Neuronal stem cell (in vitro differentiated cells): ENCODE results near the gene ZNF274.

ENCODE experiments used
- DNase-seq: peaks from one replicate; pipeline ENCODE4 v3.0.0-alpha.2; 2013; ENCODE audit warnings: low spot score
- H2AFZ ChIP-seq: one replicate; pipeline ENCODE4 v1.6.1; 2013; ENCODE audit warnings: mild to moderate bottlenecking, low read length, inconsistent platforms
- H2AK5ac ChIP-seq: 2 replicates; pipeline ENCODE4 v1.6.1; 2013; ENCODE audit warnings: low read depth, mild to moderate bottlenecking, inconsistent platforms, low read length, moderate library complexity, mixed read lengths
- H2BK120ac ChIP-seq: 2 replicates; pipeline ENCODE4 v1.6.1; 2013; ENCODE audit warnings: low read depth, mild to moderate bottlenecking, inconsistent platforms, low read length, moderate library complexity, mixed read lengths
- H2BK12ac ChIP-seq: one replicate; pipeline ENCODE4 v1.6.1; 2013; ENCODE audit warnings: low read length, inconsistent platforms
- H2BK15ac ChIP-seq: 2 replicates; pipeline ENCODE4 v1.6.1; 2013; ENCODE audit warnings: mild to moderate bottlenecking, low read length, inconsistent platforms, mixed read lengths
- H2BK5ac ChIP-seq: one replicate; pipeline ENCODE4 v1.6.1; 2013; ENCODE audit warnings: inconsistent platforms, mild to moderate bottlenecking, low read length, moderate library complexity
- H3K14ac ChIP-seq: one replicate; pipeline ENCODE4 v1.6.1; 2013; ENCODE audit warnings: low read length, inconsistent platforms
- H3K18ac ChIP-seq: 2 replicates; pipeline ENCODE4 v1.6.1; 2013; ENCODE audit warnings: low read length, inconsistent platforms
- H3K23ac ChIP-seq: 2 replicates; pipeline ENCODE4 v1.6.1; 2013; ENCODE audit warnings: low read depth, mild to moderate bottlenecking, mixed read lengths, low read length, inconsistent platforms; ENCODE audit not compliant: poor library complexity
- H3K27ac ChIP-seq: replicated peaks from 3 replicates; pipeline ENCODE4 v1.5.1; 2013; ENCODE audit warnings: low read length, inconsistent platforms
- H3K27me3 ChIP-seq, 3 experiments: 2 replicates each; pipeline ENCODE4 v1.6.1; 2013; ENCODE audit warnings: low read length in 3 of 3, mild to moderate bottlenecking in 2 of 3, inconsistent platforms in 1 of 3, low read depth in 1 of 3, mixed read lengths in 1 of 3, moderate library complexity in 1 of 3; ENCODE audit not compliant: control insufficient read depth in 3 of 3, insufficient read depth in 3 of 3
- H3K36me3 ChIP-seq, 2 donors: replicated peaks in 1 of 2; 2 replicates each; pipeline ENCODE4 v1.6.1; 2013; ENCODE audit warnings: low read length in 2 of 2; ENCODE audit not compliant: control insufficient read depth in 2 of 2, insufficient read depth in 2 of 2
- H3K4ac ChIP-seq: 2 replicates; pipeline ENCODE4 v1.6.1; 2013; ENCODE audit warnings: inconsistent platforms, mild to moderate bottlenecking, low read length, moderate library complexity
- H3K4me1 ChIP-seq, 2 donors: 1 replicate in 1 of 2; 2 replicates in 1 of 2; pipeline ENCODE4 v1.6.1; 2013; ENCODE audit warnings: low read length in 2 of 2, low read depth in 1 of 2; ENCODE audit not compliant: control insufficient read depth in 2 of 2, insufficient read depth in 1 of 2
- H3K4me2 ChIP-seq: one replicate; pipeline ENCODE4 v1.6.1; 2013; ENCODE audit warnings: mild to moderate bottlenecking, low read length, inconsistent platforms; ENCODE audit not compliant: insufficient read depth, poor library complexity, severe bottlenecking
- H3K4me3 ChIP-seq, 2 donors: 2 replicates each; pipeline ENCODE4 v1.5.1; 2013; ENCODE audit warnings: low read length in 2 of 2, mild to moderate bottlenecking in 2 of 2, inconsistent platforms in 1 of 2, moderate library complexity in 1 of 2
- H3K79me1 ChIP-seq: one replicate; pipeline ENCODE4 v1.6.1; 2013; ENCODE audit warnings: low read depth, mild to moderate bottlenecking, inconsistent platforms, low read length, moderate library complexity
- H3K9ac ChIP-seq: one replicate; pipeline ENCODE4 v1.6.1; 2013; ENCODE audit warnings: mild to moderate bottlenecking, low read depth, low read length, inconsistent platforms; ENCODE audit not compliant: poor library complexity
- H3K9me3 ChIP-seq, 2 donors: replicated peaks in 1 of 2; 2 replicates each; pipeline versions ENCODE3 to v1.6.1; 2013; ENCODE audit warnings: low read length in 2 of 2, mild to moderate bottlenecking in 2 of 2, inconsistent platforms in 1 of 2, low read depth in 1 of 2, mixed read lengths in 1 of 2, moderate library complexity in 1 of 2; ENCODE audit not compliant: control insufficient read depth in 2 of 2, insufficient read depth in 1 of 2
- H4K8ac ChIP-seq: one replicate; pipeline ENCODE4 v1.6.1; 2013; ENCODE audit warnings: low read depth, mild to moderate bottlenecking, inconsistent platforms, low read length, moderate library complexity
- H4K91ac ChIP-seq: one replicate; pipeline ENCODE4 v1.6.1; 2013; ENCODE audit warnings: low read length, low read depth, mild to moderate bottlenecking, inconsistent platforms; ENCODE audit not compliant: poor library complexity
- WGBS, 2 donors: extraction: QIAGEN DNeasy Blood & Tissue Kit; methylation state at CpG; one replicate each; pipeline ENCODE4 v1.1.7; 2013; ENCODE audit warnings: missing lambda C conversion rate in 2 of 2, mixed read lengths in 1 of 2; ENCODE audit not compliant: insufficient read length in 2 of 2, insufficient replicate concordance in 1 of 2; ENCODE audit errors: extremely low coverage in 2 of 2; 5-methylcytosine and 5-hydroxymethylcytosine counted together

The ZNF274 gene

DNA sequence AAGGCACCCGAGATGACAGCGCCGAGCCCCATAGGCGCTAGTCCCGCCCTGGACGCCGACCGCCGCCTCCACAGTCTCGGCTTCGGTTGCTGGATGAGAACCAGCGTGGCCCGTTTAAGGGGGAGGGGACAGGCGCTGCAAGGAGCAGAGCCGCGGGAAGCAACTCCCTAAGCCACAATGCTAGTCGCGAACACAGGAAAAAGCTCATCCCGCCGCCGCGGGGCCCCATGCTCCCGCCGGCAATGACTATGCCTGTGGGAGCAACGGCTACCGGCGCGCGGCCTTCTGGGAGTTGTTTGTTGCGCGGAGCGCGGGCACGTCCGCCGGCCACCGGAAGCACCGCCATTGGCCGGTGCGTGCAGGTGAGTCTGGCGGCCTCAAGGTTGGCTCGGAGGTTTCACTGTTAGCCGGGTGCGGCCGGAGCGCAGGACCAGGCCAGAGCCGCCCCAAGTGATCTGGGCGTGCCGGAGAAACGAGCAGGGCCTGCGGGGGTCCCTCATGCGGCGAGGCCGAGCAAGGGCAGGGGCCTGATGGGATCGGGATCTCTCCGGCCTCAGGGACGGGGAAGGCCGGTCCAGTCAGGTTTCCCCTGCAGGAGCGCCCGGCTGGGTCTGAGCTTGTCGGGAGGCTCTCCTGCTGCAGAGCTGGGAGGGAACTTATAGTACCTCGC lies 45.9 kb downstream of the ZNF274 start, which contains the start of gene ZNF544:
ZNF544 (plus strand) TSS at position 330 of the 670 bp plus-strand sequence. CDS start 15,110 bp downstream, outside the sequence.
- H2BK5ac ChIP-seq: peak within 1 kb of the TSS; percentile 95
- peak within 1 kb of the TSS; percentile 96 for H2AK5ac ChIP-seq

DNA sequence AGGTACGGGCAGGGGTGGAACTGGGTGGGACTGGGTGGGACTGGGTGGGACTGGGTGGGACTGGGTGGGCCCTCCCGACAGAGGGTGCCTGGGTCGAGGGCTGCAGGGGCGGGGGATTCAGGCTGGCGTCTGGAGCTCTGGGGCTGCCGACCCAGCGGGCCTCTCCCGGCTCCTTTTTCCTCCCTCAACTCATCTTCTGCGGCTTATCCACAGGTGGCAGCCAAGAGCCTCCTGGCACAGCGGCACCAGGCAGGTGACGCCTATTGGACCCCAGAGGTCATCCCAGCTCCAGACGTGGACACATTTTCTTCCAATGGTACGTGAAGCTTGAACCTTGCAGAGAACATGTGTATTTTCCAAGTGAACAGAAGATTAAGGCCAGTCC lies 46.4 kb downstream of the ZNF274 start:
- no peak overlapping the region for H2BK5ac ChIP-seq
- DNase-seq: no peak
- H3K18ac ChIP-seq: peak overlapping the region; percentile 93
- H3K4me1 ChIP-seq: peaks cover 0 to 9% of the 10 kb centered on the region in 2 donors
- no peak overlapping the region for H3K14ac ChIP-seq
- peak overlapping the region; percentile 97 for H2AFZ ChIP-seq
- no peak overlapping the region for H2BK15ac ChIP-seq
- no peak overlapping the region for H4K8ac ChIP-seq
- H3K27ac ChIP-seq: no peak overlapping the region
- H3K9me3 ChIP-seq: peaks cover 10 to 73% of the 10 kb centered on the region in 2 donors
- H3K4ac ChIP-seq: no peak overlapping the region
- H3K23ac ChIP-seq: no peak overlapping the region
- H3K9ac ChIP-seq: peak overlapping the region; percentile 92
- peak overlapping the region; percentile 85 for H3K4me2 ChIP-seq
- peaks cover 29 to 46% of the 10 kb centered on the region in 2 donors for H3K36me3 ChIP-seq
- H3K4me3 ChIP-seq: peak overlapping the region; percentile 73 to 95
- H2BK12ac ChIP-seq: no peak overlapping the region
- H3K27me3 ChIP-seq: no peaks in the 10 kb centered on the region
- H4K91ac ChIP-seq: no peak overlapping the region
- peaks cover 7% of the 10 kb centered on the region for H3K79me1 ChIP-seq
- H2BK120ac ChIP-seq: peak overlapping the region; percentile 27
- WGBS, 2 donors: no CpG with 5 or more reads among the region's 13 CpGs
- H2AK5ac ChIP-seq: peak overlapping the region; percentile 96

More for the DNA sequence above, 45.9 kb downstream of the ZNF274 start, which contains the start of gene ZNF544:
- no peak within 1 kb of the TSS for H3K4ac ChIP-seq
- H3K23ac ChIP-seq: peak within 1 kb of the TSS; percentile 87
- no peaks in the 10 kb centered on the region for H3K27me3 ChIP-seq
- peak within 1 kb of the TSS; percentile 97 for H2AFZ ChIP-seq
- peak within 1 kb of the TSS; percentile 73 to 95 for H3K4me3 ChIP-seq
- H3K9me3 ChIP-seq: peaks cover 10 to 68% of the 10 kb centered on the region in 2 donors
- peaks cover 24 to 41% of the 10 kb centered on the region in 2 donors for H3K36me3 ChIP-seq
- peak within 1 kb of the TSS; percentile 69 for H2BK15ac ChIP-seq
- peak within 1 kb of the TSS; percentile 93 for H3K18ac ChIP-seq
- no peak within 1 kb of the TSS for H2BK12ac ChIP-seq
- peaks cover 0 to 9% of the 10 kb centered on the region in 2 donors for H3K4me1 ChIP-seq
- H3K4me2 ChIP-seq: peak within 1 kb of the TSS; percentile 85
- peak within 1 kb of the TSS; percentile 4 for H4K8ac ChIP-seq
- H3K79me1 ChIP-seq: peaks cover 7% of the 10 kb centered on the region
- H2BK120ac ChIP-seq: peak within 1 kb of the TSS; percentile 44
- no CpG with 5 or more reads among the region's 62 CpGs for WGBS, 2 donors
- peak; percentile 50 for DNase-seq
- H3K14ac ChIP-seq: peak within 1 kb of the TSS; percentile 72
- H3K9ac ChIP-seq: peak within 1 kb of the TSS; percentile 98
- H3K27ac ChIP-seq: peak within 1 kb of the TSS; percentile 88
- H4K91ac ChIP-seq: peak within 1 kb of the TSS; percentile 82

DNA sequence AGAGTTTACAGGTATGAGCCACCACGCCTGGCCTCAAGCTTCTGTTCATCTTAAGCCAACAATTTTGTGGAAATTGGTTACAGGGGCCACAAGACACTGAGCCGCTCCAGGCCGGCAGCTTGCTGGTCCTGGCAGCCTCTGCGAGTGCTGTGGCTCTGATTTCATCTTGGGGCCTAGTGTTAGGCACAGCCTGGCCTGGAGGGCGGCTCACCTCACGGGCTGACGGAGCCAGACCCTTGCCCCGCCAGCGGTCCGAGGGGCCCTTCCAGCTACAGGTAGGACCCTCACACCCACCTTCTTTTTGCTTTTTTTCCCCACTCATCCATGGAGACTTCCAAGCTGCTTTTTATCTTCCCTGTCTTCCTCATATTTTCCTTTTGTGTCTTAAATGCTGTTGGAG lies 54.5 kb downstream of the ZNF274 start:
- Histone ChIP-seq H3K9ac (peak overlapping the region; percentile 21), H3K79me1 (peaks cover 3% of the 10 kb centered on the region), H3K18ac (no peak overlapping the region), H3K23ac (no peak overlapping the region), H2AK5ac (no peak overlapping the region), H3K9me3 (peaks cover 20 to 82% of the 10 kb centered on the region in 2 donors), H3K27ac (no peak overlapping the region), H2BK15ac (no peak overlapping the region), H2BK12ac (no peak overlapping the region), H3K4me1 (no peaks in the 10 kb centered on the region), H3K36me3 (peaks cover 57 to 87% of the 10 kb centered on the region in 2 donors), H4K8ac (no peak overlapping the region), H4K91ac (no peak overlapping the region), H3K4me3 (no peak overlapping the region), H2AFZ (no peak overlapping the region), H3K4ac (no peak overlapping the region), H2BK5ac (no peak overlapping the region), H3K27me3 (no peaks in the 10 kb centered on the region), H2BK120ac (no peak overlapping the region), H3K4me2 (no peak overlapping the region), H3K14ac (no peak overlapping the region)
- no peak for DNase-seq
- WGBS, 2 donors: no CpG with 5 or more reads among the region's 10 CpGs

DNA sequence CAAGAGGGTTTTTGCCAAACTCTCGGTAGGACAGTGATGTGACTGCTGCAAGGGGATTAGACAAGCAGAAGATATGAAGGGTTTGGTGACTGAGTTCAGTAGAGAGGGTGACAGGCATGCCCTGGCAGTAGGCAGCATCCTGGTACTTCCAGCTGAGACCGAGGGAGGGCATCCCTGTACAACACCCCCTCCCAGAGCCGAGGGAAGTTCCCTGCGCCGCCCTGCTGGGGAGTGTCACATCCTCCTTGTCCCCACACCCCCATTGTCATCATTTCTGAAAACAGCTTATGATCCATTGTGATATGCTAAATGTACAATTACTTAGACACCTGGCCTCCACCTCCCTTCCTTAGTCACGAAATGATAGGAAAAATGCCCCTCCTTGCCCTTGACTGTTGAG lies 60.5 kb downstream of the ZNF274 start:
- no peak for DNase-seq
- no peak overlapping the region for H3K4ac ChIP-seq
- H2BK120ac ChIP-seq: no peak overlapping the region
- H3K36me3 ChIP-seq: peaks cover 71 to 91% of the 10 kb centered on the region in 2 donors
- H2AK5ac ChIP-seq: no peak overlapping the region
- H2AFZ ChIP-seq: no peak overlapping the region
- no peak overlapping the region for H4K8ac ChIP-seq
- peaks cover 59 to 88% of the 10 kb centered on the region in 2 donors for H3K9me3 ChIP-seq
- no peak overlapping the region for H3K4me3 ChIP-seq
- no peak overlapping the region for H3K18ac ChIP-seq
- H3K9ac ChIP-seq: no peak overlapping the region
- peaks cover 13% of the 10 kb centered on the region for H3K79me1 ChIP-seq
- no peak overlapping the region for H3K14ac ChIP-seq
- no peak overlapping the region for H3K23ac ChIP-seq
- no peak overlapping the region for H2BK12ac ChIP-seq
- H3K4me2 ChIP-seq: no peak overlapping the region
- H4K91ac ChIP-seq: no peak overlapping the region
- no peaks in the 10 kb centered on the region for H3K4me1 ChIP-seq
- no CpG with 5 or more reads among the region's 6 CpGs for WGBS, 2 donors
- no peak overlapping the region for H2BK15ac ChIP-seq
- no peak overlapping the region for H2BK5ac ChIP-seq
- H3K27me3 ChIP-seq: no peaks in the 10 kb centered on the region
- H3K27ac ChIP-seq: no peak overlapping the region
